ENCODE data around the gene RHOBTB1.

- TF ChIP-seq TAF1 (IDR thresholded peaks at IDR 0.05; ENCODE audit: borderline replicate concordance, insufficient read depth, low read length), result no peak
- no peak for TF ChIP-seq POLR2AphosphoS5 (IDR thresholded peaks at IDR 0.05; ENCODE audit: low read depth, low read length)
- no peak for TF ChIP-seq REST (IDR thresholded peaks at IDR 0.05; ENCODE audit: insufficient read depth in 1 of 2, low read depth in 2 of 2, low read length in 2 of 2)
These were observed 87.6 kb downstream of the RHOBTB1 start for GRCh38 chr10:60856405-60856804.
